Cortex of kidney (tissue), 1 donor: ENCODE measurements around the gene EVC.
"Not testable (repeated sequence)": the region's sequence is repeated elsewhere in the genome, so short reads cannot be mapped to it uniquely, and the experiment has no call there.

Experiments used
- DNase-seq: peaks from one replicate; lab custom pipeline; 2025; lab: John Stamatoyannopoulos, UW

The EVC gene

GRCh38 chr4:5789141-5789540 lies 78.1 kb downstream of the EVC start:
- no peak for DNase-seq

DNA sequence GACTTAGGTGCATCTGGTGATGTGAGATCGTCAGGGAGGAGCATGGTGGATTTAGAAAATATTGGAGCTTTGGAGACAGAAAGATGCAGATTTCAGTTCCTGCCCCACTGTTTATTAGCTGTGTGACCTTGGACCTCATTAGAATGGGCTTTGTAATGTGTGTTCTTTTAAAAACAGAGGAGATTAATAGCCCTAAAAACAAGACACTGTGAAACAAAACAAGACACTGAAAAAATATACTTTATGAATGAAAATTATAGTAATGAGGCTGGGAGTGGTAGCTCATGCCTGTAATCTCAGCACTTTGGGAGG lies 79.5 kb downstream of the EVC start:
- no peak for DNase-seq

- DNase-seq, result no peak
These were observed 80.7 kb downstream of the EVC start for GRCh38 chr4:5791654-5792053.

DNA sequence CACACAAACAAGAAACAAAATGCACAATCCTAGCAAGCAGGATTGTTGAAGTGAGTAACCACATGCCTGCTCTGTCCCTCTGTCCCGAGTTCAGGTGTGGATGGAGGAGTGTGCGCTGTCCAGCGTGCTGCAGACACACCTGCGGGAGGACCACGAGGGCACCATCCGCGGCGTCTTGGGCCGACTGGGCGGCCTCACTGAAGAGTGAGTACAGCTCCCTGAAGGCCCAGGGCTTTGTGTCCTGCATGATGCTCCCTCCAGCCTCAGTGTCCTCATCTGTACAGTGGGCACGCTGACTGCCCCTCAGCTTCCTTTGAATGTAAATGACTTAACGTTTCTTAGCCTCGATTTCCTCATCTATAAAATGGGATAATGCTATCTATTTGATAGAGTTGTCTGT lies 82.5 kb downstream of the EVC start:
- no peak for DNase-seq

GRCh38 chr4:5795580-5795979 lies 84.6 kb downstream of the EVC start:
- DNase-seq, result no peak

- no peak for DNase-seq
These were observed 86.0 kb downstream of the EVC start for GRCh38 chr4:5796976-5797375.

- no peak for DNase-seq
These were observed 86.9 kb downstream of the EVC start for GRCh38 chr4:5797866-5798265.

GRCh38 chr4:5798462-5798861 lies 87.5 kb downstream of the EVC start:
- DNase-seq, result no peak

DNA sequence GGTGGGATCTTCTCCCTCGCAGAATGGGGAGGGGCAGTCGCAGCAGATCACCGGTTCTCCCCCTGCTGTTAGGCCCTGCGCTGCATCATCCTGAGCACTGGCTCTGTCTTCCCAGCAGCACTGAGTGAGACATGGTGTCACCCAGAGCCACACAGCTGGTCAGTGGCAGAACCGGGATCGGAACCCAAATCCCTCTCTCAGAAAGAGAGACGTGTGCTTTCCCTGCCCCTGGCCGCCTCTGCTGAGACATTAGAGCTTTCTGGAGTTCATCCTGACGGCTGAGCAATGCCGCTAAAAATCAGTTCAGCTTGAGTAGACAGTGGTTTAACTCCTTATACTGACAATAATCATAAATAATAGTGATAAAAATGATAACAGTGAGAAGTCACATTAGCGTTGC lies 87.9 kb downstream of the EVC start:
- DNase-seq, result no peak

GRCh38 chr4:5799406-5799805 lies 88.4 kb downstream of the EVC start:
- DNase-seq, result no peak

DNA sequence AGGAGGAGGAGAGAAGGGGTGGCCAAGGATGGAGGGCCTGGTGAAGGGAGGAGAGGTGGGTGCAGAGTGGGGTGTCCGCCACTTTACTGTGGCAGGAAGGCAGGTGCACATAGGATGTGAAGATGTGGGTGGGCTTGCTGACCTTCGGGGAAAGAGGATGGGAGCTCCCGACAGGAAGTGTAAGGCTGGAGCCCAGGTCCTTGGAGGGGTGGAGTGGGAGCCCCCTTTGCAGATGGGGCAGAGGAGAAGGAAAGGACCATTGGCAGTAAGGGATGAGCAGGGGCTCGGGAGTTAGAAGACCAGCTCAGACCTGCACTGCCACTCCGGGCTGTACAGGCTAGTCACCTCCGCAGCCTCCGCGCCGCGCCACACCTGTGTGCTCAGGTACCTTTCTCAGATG lies 89.5 kb downstream of the EVC start:
- no peak for DNase-seq

GRCh38 chr4:5801696-5802095 lies 90.7 kb downstream of the EVC start:
- no peak for DNase-seq

DNA sequence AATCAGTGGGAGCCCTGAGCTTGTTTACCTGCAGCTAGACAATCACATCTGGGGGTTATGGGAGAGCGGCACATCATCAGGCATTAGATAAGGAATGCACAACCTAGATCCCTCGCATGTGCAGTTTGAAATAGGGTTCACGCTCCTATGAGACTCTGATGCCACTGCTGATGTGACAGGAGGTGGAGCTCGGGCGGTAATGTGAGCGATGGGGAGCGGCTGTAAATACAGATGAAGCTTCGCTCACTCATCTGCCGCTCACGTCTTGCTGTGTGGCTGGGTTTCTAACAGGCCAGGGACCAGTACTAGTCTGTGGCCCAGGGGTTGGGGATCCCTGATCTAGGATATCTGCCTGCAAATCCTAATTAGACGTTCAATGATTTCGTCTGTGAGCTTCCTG lies 91.6 kb downstream of the EVC start:
- no peak for DNase-seq

- DNase-seq, result no peak
These were observed 93.7 kb downstream of the EVC start for GRCh38 chr4:5804656-5805055.

DNA sequence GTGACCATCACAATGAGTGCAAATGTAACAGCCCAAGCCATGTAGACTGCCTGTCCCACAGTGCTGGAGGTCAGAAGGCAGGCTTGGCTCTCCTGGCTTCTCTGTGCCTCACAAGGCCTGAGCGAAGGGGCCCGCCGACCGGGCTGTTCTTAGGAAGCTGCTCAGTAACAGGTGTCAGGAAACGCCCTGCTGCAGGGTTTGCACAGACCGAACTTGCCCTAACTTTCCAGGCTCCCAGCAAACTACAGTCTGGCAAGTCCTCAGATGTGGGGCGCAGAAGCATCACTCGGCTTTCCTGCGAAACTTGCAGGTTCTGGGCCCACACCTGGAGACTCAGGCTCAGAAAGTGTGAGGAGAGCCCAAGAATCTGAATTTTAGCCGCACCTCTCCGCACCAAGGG lies 94.3 kb downstream of the EVC start:
- DNase-seq, result no peak

- no peak for DNase-seq
These were observed 97.2 kb downstream of the EVC start for GRCh38 chr4:5808081-5808741.

DNA sequence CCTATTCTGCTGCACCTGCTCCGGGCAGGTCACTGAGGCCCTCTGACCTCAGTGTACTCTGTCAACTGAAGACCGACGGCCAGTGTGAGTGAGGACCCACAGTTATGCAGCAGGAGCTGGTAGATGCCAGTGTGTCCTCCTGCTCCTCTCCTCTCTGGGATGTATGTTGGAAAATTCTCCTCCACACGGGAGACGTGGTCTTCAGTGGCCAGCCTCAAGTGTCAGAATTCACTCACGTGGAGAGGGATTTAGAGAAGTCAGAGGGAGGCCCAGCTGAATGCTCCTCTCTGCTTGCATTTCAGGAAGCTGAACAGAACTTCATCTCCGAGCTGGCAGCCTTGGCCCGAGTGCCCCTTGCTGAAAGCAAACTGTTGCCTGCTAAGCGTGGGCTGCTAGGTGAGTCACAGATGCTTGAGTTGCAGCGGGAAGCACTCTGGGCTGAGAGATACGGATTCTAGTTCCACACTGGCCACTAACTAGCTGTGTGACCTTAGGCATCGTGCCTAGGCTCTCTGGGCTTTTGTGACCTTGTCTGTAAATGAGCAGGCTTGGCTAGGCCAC lies 98.3 kb downstream of the EVC start:
- DNase-seq, result no peak

DNA sequence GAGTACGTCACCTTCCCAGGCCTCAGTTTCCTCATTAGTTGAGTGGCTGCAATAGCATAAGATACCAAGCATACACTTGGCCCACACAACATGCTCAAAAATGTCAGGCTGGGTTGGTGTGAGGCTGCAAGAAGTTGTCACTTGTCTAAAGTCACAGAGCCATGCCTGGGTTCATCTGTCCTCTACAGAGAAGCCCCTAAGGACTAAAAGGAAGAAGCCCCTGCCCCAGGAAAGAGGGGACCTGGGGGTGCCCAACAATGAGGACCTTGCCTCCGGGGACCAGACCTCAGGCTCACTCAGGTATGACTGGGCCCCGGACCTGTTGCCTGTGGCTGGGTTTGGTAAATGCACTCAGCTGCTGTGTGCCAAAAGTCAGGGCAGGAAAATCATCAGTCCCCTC lies 99.2 kb downstream of the EVC start:
- no peak for DNase-seq

DNA sequence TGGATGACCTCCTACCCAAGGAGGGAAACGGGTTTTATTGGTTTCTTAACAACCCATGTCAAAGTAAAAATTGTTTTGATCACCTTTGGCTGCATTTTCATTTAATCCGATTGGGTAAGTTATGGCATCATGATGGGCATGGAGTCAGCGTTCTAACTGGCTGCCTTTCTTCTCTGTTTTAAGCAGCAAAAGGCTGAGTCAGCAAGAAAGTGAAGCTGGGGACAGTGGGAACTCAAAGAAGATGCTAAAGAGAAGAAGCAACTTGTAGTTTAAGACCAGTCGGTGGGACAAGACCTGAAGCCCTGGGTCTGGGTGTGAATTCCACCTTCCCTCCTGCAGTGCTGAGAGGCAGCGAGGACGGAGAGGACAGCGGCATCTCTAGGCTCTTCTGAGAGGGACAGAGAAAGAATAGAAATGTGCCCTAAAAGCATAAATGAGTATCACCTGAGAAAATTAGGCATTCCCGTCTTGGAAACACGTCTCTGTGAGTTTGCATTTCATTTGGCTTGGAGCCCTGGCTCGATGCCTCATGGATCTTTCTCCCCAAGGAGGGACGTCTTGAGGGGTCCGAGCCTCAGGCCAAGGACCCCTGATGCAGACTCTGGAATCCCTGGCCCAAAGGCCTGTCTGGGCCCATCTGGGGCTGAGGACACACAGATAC lies 99.9 kb downstream of the EVC start:
- no peak for DNase-seq

DNA sequence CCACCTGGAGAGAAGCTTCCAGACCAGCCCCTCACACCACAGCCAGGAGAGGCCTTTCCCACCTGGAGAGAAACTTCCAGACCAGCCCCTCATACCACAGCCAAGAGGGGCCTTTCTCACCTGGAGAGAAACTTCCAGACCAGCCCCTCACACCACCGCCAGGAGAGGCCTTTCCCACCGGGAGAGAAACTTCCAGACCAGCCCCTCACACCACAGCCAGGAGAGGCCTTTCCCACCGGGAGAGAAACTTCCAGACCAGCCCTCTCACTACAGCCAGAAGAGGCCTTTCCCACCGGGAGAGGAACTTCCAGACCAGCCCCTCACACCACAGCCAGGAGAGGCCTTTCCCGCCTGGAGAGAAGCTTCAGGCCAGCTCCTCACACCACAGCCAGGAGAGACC lies 101.1 kb downstream of the EVC start:
- DNase-seq, result not testable (repeated sequence)

DNA sequence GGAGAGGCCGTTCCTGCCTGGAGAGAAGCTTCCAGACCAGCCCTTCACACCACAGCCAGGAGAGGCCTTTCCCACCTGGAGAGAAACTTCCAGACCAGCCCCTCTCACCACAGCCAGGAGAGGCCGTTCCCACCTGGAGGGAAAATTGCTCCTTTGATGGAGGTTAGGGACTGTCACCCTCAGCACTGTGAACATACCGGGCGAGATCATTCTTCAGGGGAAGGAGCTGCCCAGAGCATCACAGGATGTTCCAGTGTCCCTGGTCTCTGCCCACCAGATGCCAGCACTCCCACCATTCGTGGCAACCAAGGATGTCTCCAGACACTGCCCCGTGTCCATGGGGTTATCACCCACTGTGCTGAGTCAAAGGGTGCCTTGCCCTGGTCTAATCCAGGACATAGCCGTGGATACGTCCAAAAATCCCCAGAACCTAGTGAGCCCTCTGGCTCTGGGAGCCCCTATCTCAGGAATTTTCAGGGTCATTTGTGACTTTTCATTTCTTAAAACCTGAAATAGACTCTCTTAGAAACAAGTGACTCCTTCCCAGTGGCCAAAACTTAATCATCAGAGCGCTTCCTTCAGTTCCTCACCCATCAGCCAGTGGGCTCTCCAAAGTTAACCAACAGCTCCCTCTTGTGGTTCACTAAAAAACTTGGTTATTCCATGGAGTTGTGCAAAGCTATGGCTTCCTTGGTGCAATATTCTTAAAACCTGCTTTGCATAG lies 101.7 kb downstream of the EVC start:
- DNase-seq, result no peak

GRCh38 chr4:5813882-5814255 lies 102.9 kb downstream of the EVC start:
- no peak for DNase-seq

DNA sequence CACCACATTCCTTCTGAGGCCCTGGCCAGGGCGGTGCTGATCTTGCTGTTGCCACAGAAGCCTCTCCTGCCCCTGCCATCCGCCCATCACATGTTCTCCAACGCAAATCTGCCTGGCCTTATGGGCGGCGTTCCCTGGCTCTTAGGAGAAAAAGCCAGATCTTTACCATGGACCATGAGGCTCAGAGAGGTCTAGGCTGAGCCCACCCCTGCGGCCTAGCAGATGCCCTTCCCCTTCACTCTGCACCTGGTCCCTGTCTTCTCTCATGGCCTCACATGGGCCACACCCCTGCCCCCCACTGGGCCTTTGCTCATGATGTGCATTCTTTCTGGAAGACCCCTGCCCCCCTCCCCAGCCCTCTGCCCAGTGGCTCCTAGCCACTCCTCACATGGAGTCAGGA lies 103.4 kb downstream of the EVC start:
- DNase-seq, result no peak
